Femur (tissue), 1 donor: ENCODE results near the gene BMPR2.
"Not testable (repeated sequence)": the region's sequence is repeated elsewhere in the genome, so short reads cannot be mapped to it uniquely, and the experiment has no call there.

Experiments used
- DNase-seq: peaks from one replicate; pipeline ENCODE4 v3.0.0-alpha.2; 2017

Gene BMPR2

DNA sequence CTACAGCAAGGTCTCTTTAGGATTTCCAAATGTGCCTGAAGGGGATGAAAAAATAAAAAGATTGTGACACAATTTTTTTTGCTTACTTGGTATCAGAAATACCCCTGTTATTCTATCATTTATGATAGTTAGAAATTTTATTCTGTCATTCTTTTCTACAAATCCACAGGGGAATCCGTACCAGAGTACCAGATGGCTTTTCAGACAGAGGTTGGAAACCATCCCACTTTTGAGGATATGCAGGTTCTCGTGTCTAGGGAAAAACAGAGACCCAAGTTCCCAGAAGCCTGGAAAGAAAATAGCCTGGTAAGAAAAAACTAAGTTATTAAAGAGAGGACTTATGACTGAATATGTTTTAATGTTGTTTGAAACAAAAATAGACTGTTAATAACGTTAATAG lies 166.0 kb downstream of the BMPR2 start:
- no peak for DNase-seq

DNA sequence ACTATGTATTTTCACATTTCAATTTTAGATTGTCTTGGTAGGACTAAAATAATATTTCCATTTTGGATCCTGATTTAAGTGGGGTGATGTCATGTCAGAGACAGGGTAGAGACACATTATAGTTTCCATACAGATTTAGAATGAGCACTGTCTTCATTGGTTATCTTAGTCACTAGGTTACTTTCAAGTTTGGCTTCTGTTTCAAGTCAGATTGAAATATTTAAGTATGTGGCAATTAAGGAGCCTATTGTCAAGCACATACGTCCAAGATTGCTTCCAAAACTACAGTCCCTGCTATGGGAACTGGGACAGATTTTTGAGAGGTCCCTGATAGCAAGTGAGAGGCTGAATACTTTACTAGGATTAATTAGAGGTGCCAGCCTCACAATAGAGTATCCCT lies 169.4 kb downstream of the BMPR2 start:
- no peak for DNase-seq

DNA sequence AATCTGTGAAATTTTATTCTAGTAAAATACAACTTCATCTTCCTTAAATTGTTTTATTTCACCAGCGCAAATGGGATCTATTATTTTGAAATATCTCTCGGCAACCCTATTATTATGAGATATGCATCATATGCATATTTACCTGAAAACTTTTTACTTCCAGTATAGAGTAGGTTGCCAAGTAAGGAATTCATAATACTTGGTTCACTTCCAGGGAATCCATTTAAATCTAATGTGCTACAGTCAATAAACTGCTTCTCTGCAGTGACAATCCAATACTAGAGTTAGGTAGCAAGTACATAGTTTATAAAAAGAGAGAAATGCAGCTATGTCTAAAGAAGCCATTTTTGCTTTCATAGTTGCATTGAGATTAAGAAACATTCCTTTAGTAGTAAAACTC lies 169.8 kb downstream of the BMPR2 start:
- no peak for DNase-seq

DNA sequence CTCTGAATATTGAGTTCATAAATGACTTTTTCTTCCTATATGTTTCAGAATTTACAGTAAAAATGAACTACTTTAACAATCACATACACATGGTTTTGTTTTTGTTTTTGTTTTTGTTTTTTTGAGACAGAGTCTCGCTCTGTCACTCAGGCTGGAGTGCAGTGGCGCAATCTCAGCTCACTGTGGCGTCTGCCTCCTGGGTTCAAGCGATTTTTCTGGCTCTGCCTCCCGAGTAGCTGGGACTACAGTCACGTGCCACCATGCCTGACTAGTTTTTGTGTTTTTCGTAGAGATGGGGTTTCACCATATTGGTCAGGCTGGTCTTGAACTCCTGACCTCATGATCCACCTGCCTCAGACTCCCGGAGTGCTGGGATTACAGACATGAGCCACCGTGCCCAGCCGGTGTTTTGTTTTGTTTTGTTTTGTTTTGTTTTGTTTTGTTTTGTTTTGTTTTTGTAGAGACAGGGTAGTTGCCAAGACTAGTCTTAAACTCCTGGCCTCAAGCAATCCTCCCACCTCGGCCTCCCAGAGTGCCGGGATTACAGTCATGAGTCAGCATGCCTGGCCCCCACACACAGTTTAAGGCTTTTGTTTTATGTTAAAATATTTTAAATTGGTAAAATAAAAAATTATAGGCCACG lies 170.5 kb downstream of the BMPR2 start:
- not testable (repeated sequence) for DNase-seq

DNA sequence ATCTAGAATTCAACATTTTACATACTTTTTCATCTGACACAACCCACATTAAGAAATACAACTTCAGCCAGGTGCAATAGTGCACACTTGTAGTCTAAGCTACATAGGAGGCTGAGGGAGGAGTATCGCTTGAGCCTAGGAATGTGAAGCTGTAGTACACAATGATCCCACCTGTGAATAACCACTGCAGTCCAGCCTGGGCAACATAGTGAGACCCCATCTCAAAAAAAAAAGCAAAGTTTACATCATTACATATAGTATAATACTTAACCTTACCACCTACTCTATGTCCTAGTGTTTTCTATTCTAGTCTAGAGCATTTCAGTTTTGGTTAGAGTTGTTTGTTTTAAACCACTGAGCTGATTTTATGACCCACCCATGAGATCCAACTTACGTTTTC lies 172.1 kb downstream of the BMPR2 start:
- DNase-seq, result no peak

DNA sequence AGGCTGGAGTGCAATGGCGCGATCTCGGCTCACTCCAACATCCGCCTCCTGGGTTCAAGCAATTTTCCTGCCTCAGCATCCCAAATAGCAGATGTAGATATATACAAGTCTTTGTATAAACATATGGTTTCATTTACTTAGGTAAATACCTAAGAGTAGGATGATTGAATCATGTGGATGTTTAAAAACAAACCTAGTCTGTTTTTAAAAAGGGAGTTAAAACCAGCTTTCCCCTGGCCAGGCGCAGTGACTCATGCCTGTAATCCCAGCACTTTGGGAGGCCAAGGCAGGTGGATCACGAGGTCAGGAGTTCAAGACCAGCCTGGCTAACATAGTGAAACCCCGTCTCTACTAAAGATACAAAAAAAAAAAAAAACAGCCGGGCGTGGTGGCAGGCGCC lies 174.9 kb downstream of the BMPR2 start:
- DNase-seq, result not testable (repeated sequence)

DNA sequence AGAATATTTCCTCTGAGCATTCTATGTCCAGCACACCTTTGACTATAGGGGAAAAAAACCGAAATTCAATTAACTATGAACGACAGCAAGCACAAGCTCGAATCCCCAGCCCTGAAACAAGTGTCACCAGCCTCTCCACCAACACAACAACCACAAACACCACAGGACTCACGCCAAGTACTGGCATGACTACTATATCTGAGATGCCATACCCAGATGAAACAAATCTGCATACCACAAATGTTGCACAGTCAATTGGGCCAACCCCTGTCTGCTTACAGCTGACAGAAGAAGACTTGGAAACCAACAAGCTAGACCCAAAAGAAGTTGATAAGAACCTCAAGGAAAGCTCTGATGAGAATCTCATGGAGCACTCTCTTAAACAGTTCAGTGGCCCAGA lies 179.2 kb downstream of the BMPR2 start:
- DNase-seq, result no peak

DNA sequence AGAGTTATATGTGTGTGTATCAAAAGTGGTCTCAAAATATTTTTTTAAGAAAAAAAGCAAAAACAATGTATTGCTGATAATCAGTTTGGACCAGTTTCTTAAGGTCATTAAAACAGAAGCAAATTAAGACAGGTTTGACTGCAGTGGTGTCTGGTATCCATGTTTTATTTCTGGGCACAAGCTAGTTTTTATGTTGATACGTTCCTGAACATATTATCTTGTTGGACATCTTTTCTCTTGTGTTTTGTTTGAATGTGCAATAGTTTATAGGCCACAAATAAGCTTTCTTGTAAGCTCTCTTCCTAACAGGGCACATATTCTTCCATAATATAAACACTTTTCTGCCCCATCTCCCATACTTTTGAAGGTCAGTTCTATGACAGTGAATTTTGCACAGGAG lies 184.1 kb downstream of the BMPR2 start:
- DNase-seq, result no peak

DNA sequence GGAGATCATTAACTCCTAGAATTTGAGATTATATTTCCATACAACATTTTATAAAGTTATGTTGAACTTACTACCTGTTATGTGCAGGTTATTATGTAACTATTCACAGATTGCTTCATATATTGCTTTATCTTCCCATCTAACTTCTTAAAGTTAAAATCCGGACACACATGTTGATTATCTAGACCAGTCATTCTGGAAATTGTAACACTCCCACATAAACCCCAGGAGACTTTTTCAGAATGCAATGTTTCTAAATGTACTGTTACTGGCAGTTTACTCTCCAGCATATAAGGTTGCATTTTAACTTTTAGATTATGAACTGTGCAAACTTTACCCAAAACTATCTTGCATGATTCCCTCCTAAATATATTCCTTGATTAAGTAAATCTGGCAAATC lies 188.1 kb downstream of the BMPR2 start:
- DNase-seq, result no peak

DNA sequence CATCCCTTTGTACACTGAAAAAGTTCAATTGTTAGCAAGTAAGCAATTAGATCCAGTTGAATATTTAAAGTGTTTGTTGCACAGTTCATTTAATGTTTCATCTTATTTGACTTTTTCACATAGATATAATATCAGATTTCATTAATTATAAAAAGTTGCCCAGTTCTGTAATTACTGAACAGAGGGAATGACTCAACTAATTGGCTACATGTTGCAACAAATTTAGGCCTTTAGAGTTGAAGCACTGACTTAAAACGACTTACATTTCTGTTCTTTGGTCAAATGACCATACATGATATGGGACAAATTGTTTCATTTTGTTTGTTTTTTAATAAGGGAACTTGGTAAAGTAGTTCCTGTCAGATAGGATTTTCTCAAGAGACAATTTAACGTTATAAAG lies 190.2 kb downstream of the BMPR2 start:
- DNase-seq, result no peak

DNA sequence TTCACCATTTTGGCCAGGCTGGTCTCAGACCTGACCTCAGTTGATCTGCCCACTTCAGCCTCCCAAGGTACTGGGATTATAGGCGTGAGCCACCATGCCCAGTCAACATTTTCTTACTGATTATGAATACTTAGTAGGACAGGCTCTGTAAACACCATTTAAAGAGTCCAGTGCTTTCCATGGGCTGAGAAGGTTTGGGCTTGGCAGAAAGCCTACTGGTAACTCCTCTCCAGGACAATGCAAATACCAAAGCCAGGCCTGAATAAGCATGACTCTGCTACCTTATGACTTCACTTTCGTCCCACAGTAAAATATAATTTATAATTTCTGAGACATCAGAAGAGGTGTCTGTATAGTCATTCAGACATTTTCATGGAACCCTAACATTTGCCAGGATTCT lies 198.4 kb downstream of the BMPR2 start:
- DNase-seq, result no peak

DNA sequence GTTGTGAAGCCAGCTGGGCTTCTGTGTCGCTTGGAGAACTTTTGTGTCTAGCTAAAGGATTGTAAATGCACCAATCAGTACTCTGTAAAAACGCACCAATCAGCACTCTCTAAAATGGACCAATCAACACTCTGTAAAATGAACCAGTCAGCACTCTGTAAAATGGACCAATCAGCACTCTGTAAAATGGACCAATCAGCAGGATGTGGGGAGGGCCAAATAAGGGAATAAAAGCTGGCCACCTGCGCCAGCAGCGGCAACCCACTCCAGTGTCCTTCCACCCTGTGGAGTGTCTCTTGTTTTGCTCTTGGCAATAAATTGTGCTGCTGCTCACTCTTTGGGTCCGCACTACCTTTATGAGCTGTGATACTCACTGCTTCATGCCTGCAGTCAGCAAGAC lies 199.1 kb downstream of the BMPR2 start:
- not testable (repeated sequence) for DNase-seq

DNA sequence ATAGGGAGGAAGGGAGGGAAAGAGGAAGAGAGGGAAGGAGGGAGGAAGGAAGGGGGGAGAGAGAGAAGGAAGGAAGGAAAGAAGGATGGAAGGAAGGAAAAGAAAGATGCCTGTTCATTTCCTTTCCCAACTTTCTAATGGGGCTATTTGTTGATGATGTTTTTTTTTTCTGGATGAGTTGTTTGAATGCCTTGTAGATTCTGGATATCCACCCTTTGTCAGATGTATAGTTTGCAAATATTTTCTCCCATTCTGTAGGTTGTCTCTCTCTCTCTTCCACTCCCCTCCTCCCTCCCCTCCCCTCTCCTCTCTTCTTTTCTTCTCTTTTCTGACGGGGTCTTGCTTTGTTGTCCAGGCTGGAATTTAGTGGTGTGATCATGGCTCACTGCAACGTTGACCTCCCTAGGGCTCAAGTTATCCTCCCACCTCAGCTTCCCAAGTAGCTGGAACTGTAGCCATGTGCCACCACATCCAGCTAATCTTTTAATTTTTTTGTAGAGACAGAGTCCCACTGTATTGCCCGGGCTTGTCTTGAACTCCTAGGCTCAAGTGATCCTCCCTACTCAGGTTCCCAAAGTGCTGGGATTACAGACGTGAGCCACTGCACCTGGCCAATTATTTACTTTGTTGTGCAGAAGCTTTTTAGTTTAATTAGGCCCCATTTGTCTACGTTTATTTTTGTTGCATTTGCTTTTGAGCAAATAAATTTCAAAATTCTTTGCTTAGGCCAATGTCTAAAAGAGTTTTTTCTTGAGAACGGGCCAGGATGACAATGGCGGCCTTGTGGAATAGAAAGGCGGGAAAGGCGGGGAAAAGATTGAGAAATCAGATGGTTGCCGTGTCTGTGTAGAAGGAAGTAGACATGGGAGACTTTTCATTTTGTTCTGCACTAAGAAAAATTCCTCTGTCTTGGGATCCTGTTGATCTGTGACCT lies 201.4 kb downstream of the BMPR2 start:
- DNase-seq, result no peak

DNA sequence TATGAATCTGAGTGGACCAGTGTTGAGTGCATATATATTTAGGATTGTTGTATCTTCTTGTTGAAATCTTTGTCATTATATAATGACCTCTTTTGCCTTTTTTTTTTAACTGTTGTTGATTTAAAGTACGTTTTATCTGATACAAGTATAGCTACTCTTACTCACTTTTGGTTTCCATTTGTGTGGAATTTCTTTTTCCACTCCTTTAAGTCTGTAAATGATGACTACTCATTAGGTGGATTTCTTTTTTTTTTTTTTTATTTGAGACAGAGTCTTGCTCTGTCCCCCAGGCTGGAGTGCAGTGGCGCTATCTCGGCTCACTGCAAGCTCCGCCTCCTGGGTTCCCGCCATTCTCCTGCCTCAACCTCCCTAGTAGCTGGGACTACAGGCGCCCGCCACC lies 206.7 kb downstream of the BMPR2 start:
- not testable (repeated sequence) for DNase-seq

DNA sequence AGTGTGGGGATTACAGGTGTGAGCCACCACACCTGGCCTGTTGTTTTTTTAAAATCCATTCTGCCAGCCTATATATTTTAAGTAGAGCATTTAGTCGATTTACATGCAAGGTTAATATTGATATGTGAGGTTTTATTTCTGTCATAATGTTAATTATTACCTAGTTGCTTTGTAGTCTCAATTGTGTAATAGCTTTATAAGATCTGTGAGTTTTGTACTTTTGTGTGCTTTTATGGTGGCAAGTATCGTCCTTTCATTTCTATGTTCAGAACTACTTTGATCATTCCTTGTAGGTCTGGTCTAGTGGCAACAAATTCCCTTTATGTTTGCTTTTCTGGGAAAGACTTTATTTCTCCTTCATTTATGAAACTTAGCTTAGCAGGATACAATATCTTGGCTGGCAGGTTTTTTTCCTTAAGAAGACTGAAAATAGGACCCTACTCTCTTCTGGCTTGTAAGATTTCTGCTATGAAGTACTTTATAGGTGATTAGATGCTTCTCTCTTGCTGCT lies 207.6 kb downstream of the BMPR2 start:
- no peak for DNase-seq

DNA sequence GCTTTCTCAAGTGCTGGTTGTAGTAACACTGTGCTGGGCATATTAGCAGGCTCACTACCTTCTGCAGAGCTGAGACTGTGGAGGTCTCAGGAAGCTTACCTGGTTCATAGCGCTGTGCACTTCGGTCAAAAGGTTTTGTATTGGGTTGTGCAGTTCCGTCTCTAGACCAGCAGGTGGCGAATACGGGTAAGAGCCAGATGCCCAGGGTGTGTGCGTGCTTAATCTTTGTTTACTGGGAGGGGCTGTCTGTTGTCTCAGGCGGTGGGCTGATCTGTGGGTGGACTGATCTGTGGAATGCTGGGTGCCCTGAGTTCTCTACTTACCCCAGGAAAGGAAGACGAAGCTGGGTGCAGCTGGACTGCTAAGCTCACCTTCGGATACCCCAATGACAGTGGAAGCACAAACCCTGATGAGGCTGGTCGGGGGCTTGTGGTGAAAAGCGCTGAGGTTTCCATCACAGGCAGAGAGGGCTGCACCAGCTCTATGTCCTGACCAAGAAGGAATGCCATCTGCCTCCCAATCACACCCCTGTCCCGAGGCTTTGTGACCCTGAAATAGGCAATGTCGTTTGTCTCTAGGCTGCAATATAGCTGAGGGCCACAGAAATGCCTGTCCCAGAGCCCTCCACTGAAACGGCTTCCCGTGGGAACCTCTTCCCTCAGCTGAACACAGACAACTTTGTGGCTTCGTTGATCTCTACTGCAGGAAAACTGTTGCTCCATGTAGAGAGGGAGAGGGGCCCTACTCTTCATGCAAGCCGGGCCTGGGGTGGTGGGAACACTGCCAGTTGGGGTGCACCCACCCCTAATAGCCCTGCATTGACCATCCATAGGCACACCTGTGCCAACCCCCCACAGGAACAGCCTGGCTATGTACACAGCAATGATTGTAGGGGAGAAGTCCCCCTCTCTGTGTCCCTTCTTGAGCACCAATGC lies 212.8 kb downstream of the BMPR2 start:
- peak; percentile 72 for DNase-seq

DNA sequence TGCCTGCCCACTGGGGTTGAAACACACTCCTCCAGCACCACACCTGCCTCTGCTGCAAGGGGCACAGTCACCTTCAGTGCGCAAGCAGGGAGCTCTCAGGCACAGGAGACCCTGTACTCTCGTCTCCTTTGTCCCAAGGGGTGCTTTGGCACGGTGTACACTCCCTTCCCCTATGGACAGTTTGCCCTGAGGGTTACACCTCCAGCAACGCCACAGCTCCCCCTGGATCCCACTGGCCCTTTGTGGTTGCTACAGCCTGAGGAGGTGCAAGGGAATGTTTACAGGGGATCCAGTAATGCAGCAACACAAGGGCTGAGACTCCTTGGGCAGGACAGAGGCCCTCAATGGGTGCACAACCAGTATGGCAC lies 213.4 kb downstream of the BMPR2 start:
- no peak for DNase-seq

DNA sequence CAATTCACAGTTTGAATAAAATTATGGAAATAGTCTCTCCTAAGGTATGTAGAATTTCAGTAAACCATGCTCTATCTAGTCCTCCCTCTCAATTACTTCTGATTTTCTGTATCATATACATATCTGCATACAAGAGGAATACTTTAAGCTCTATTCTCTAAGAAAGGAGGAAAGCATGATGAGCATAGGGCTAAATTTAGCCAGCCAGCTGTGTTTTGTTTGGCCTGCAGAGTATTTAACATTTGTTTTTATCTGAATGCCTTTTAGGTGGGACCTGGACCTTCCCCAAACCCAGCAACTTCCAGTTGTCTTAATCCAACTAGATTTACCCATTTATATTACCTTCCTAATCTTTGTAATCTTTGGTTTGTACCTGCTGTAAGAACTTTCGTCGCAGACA lies 216.4 kb downstream of the BMPR2 start:
- no peak for DNase-seq

DNA sequence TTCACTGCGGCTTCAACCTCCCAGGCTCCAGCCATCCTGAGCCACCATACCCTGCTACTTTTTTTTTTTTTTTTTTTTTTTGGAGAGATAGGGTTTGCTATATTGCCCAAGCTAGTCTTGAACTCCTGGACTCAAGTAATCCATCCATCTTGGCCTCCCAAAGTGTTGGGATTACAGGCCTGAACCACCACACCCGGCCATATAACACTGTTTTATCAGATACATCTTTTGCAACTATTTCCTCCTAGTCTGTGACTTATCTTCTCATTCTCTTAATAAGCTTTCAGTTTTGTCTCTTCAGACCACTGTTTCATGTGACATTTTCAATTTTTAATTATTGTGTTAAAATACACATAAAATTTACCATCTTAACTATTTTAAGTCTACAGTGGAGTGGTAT lies 223.0 kb downstream of the BMPR2 start:
- DNase-seq, result no peak

DNA sequence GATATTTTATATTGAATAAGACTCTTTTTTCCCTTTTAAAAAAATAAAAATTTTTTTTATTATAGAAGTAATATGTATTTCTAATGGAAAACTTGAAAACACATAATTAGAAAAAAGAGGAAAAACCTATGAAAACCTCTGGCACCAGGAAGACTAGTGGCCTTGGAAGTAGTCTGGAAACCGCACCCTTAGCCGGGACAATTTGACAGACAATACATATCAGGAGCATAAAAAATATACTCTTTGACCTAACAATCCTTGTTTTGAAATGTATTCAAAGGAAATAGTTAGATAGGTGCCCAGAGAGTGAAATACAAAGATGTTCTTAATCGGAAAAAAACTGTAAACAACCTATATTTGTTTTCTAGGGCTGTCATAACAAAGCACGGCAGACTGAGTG lies 223.8 kb downstream of the BMPR2 start:
- no peak for DNase-seq

DNA sequence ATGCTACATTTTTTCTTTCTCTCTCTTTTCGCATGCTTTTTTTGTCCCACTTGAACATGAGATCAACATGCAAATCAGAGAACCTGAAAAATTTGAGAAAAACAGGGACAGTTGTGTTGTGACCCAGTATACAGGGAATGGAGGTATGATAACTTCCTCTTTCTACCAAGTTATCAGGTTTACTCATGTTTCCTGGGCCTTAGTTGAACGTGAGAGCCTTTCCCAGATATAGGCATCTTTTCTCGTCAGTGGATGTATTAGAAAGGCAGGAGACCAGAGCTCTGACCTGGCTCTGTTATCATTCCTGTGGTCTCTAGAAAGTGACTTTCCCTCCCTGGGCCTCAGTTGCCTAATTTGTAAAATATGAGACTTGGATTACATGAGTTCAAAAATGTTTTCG lies 228.6 kb downstream of the BMPR2 start:
- no peak for DNase-seq

DNA sequence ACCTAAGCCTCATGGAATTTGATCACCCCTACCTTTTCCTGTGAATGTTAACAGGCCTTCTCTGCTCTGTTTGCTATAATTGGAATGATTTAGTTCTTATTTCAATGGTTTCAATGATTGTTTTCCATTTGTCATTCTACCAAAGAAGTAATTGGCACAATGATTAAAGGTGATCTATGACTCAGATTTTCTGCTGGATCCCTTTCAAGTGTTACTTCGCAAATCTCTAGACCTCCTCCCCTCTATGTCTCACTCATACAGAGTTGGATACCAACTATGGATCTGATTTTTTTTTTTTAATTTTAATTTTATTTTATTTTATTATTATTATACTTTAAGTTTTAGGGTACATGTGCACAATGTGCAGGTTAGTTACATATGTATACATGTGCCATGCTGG lies 229.0 kb downstream of the BMPR2 start:
- DNase-seq, result no peak
